ENCODE data around the gene SPCS3.

The SPCS3 gene

GRCh38 chr4:176302283-176303275 lies 17.2 kb upstream of the SPCS3 start:
- DNase-seq (ENCODE audit: low spot score), result no peak
- TF ChIP-seq, protein P1, sequence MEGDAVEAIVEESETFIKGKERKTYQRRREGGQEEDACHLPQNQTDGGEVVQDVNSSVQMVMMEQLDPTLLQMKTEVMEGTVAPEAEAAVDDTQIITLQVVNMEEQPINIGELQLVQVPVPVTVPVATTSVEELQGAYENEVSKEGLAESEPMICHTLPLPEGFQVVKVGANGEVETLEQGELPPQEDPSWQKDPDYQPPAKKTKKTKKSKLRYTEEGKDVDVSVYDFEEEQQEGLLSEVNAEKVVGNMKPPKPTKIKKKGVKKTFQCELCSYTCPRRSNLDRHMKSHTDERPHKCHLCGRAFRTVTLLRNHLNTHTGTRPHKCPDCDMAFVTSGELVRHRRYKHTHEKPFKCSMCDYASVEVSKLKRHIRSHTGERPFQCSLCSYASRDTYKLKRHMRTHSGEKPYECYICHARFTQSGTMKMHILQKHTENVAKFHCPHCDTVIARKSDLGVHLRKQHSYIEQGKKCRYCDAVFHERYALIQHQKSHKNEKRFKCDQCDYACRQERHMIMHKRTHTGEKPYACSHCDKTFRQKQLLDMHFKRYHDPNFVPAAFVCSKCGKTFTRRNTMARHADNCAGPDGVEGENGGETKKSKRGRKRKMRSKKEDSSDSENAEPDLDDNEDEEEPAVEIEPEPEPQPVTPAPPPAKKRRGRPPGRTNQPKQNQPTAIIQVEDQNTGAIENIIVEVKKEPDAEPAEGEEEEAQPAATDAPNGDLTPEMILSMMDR (IDR thresholded peaks at IDR 0.05; ENCODE audit: extremely low read depth, missing control alignments), result no peak

DNA sequence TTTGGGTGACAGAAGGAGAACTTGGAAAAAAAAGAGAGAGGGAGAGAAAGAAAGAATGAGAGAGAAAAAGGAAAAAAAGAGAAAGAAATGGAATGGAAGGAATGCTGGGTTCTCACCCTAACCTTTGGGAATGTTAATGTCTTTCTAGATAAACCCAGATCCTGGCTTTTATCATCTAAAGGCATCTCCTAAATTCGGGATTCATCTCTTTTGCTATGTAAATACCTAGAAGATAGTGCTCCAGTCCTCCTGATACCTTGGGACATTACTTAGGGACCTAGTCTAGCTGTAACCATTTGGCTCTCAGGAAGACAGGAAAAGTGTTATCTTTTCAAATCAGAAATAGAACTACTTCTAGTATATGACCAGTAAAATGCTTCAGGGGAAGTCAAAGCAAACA lies 15.8 kb upstream of the SPCS3 start:
- DNase-seq (ENCODE audit: low spot score), result no peak
- TF ChIP-seq, protein P1 (IDR thresholded peaks at IDR 0.05; ENCODE audit: extremely low read depth, missing control alignments), result no peak

DNA sequence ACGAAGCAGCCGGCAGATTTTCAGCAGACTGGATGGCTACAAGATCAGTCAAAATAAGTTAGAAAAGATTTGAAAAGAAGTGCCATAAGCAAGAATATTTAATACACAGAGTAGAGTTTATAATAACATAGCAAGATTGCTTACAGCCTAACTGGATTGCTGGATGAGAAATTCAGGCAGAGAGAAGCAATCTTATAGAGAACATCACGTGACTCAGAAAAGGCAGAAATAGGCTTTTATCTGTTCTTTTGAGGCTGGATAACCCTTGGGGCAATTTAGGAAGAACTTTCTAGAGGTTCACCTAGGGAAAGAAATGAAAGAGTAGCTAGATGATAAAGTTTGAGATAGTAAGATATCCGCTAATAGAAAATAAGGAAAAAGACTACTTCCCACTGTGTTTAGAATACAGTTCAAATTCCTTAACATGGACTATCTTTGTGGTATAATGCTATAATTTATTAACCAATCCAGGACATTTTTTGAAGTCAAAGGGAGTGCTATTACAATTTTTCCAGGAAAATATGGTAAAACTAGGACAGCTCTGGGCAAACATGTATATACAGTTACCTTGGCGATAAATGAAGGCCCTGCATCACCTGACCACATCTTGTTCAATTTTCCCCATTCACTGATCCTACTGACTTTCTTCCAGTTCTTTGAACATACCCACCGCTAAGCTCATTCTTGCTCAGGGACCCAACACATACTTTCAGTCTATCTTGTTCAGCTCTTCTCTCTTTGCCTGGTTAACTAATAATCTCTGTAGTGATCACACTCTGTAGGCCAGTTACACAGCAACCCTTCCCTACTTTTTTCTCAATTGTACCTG lies 12.7 kb upstream of the SPCS3 start:
- no peak for DNase-seq (ENCODE audit: low spot score)
- TF ChIP-seq, protein P1 (IDR thresholded peaks at IDR 0.05; ENCODE audit: extremely low read depth, missing control alignments), result no peak

GRCh38 chr4:176307666-176307930 lies 12.2 kb upstream of the SPCS3 start:
- DNase-seq (ENCODE audit: low spot score), result no peak
- TF ChIP-seq, protein P1 (IDR thresholded peaks at IDR 0.05; ENCODE audit: extremely low read depth, missing control alignments), result no peak

GRCh38 chr4:176308441-176308840 lies 11.3 kb upstream of the SPCS3 start:
- DNase-seq (ENCODE audit: low spot score), result no peak

DNA sequence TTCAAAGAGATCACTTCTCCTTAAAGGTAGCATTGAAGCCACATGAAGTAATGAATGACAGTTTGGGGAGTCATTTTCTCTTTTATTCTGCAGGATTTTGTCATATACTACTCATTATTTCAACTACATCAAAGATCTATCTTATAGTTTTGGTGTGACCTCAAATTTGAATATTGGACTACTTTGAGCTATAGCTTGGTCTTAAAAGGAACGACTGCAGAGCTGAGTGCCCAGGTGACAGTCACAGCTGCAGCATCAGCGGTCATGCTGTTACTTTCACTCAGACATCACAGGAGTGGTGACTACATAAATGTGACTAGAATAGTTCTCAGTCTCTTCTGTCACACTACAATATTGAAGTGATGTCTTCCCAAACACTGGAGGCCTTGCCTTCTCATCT lies 10.7 kb upstream of the SPCS3 start:
- TF ChIP-seq, protein P1 (IDR thresholded peaks at IDR 0.05; ENCODE audit: extremely low read depth, missing control alignments), result no peak
- DNase-seq (ENCODE audit: low spot score), result peak; percentile 51

More at GRCh38 chr4:176308441-176308840, 11.3 kb upstream of the SPCS3 start:
- TF ChIP-seq, protein P1 (IDR thresholded peaks at IDR 0.05; ENCODE audit: extremely low read depth, missing control alignments), result no peak

GRCh38 chr4:176309772-176310171 lies 10.0 kb upstream of the SPCS3 start:
- TF ChIP-seq, protein P1 (IDR thresholded peaks at IDR 0.05; ENCODE audit: extremely low read depth, missing control alignments), result no peak
- DNase-seq (ENCODE audit: low spot score), result no peak
